Transverse colon (tissue), 4 donors: ENCODE data around the gene CORIN.

ENCODE experiments used
- CTCF ChIP-seq, 5 experiments: fragments of 200-600 bp in 3 of 5; fragments of 450-650 bp in 2 of 5; sonication (generic) in 3 of 5; IDR thresholded peaks; 1 replicate in 2 of 5; 2 replicates in 3 of 5; pipeline ENCODE4 v1.5.1; 2016 to 2017; ENCODE audit warnings: antibody characterized with exemption in 5 of 5, inconsistent platforms in 3 of 5, mild to moderate bottlenecking in 2 of 5, moderate library complexity in 1 of 5
- EP300 ChIP-seq: sonication (generic); formaldehyde crosslinking; IDR thresholded peaks from one replicate; pipeline ENCODE4 v1.6.1; 2017; ENCODE audit warnings: antibody characterized with exemption, low read depth
- POLR2A ChIP-seq: fragments of 450-650 bp; IDR thresholded peaks from one replicate; pipeline ENCODE4 v1.6.1; 2016; ENCODE audit warnings: antibody characterized with exemption, mild to moderate bottlenecking, moderate library complexity
- POLR2AphosphoS5 ChIP-seq, 3 donors: sonication (generic); formaldehyde crosslinking; IDR thresholded peaks; one replicate each; pipeline ENCODE4 v1.6.1; 2016; ENCODE audit warnings: antibody characterized with exemption in 3 of 3

GRCh38 chr4:47830265-47831025 is 7.4 kb downstream of the CORIN start:
- TF ChIP-seq POLR2AphosphoS5 (IDR thresholded peaks at IDR 0.05) (no peak), CTCF (IDR thresholded peaks at IDR 0.05) (no peak), POLR2A (no peak), EP300 (no peak)
